ENCODE data around the gene ZBTB18. TPM values are rescaled to one million over a fixed set of nuclear protein-coding genes. Genes with fewer than 3 reads are reported as not detected.
A peak's percentile ranks its signal among the peaks of the same experiment; 100 is the strongest.
"Not testable (repeated sequence)": the region's sequence is repeated elsewhere in the genome, so short reads cannot be mapped to it uniquely, and the experiment has no call there.

The ZBTB18 gene
- polyA plus RNA-seq, 1 experiment = 12.7 TPM

- Histone ChIP-seq H3K9me3 (ENCODE audit: control insufficient read depth, insufficient read depth, low read length) (no peaks in the 10 kb centered on the region), H3K27ac (ENCODE audit: low read depth, low read length) (no peak overlapping the region), H3K4me3 (ENCODE audit: low read depth, low read length) (no peak overlapping the region), H3K27me3 (ENCODE audit: control insufficient read depth, insufficient read depth, low read length) (peaks cover 4% of the 10 kb centered on the region)
- POLR2A ChIA-PET = no interaction called here
- TF ChIP-seq CTCF (IDR thresholded peaks at IDR 0.05; ENCODE audit: low read depth, low read length) = no peak
- DNase-seq (ENCODE audit: low read depth, low spot score) = no peak
- CTCF ChIA-PET = no interaction called here
These were observed 38.0 kb upstream of the ZBTB18 start for GRCh38 chr1:244013100-244013499.

- H3K4me3 ChIP-seq (ENCODE audit: low read depth, low read length); POLR2A ChIA-PET; H3K9me3 ChIP-seq (ENCODE audit: control insufficient read depth, insufficient read depth, low read length); DNase-seq (ENCODE audit: low read depth, low spot score); H3K27ac ChIP-seq (ENCODE audit: low read depth, low read length); H3K27me3 ChIP-seq (ENCODE audit: control insufficient read depth, insufficient read depth, low read length): not testable (repeated sequence)
- CTCF ChIA-PET = interaction anchor here (0.8 kb wide), 1 partner anchor 26 kb away, joined by 3 read pairs; no protein-coding TSS in a partner anchor
These were observed 36.2 kb upstream of the ZBTB18 start for GRCh38 chr1:244014862-244015261.

- TF ChIP-seq CTCF (IDR thresholded peaks at IDR 0.05; ENCODE audit: low read depth, low read length) = no peak
- Histone ChIP-seq H3K4me3 (ENCODE audit: low read depth, low read length) (no peak overlapping the region), H3K9me3 (ENCODE audit: control insufficient read depth, insufficient read depth, low read length) (no peaks in the 10 kb centered on the region), H3K27me3 (ENCODE audit: control insufficient read depth, insufficient read depth, low read length) (peaks cover 4% of the 10 kb centered on the region), H3K27ac (ENCODE audit: low read depth, low read length) (no peak overlapping the region)
- CTCF ChIA-PET = no interaction called here
- no peak for DNase-seq (ENCODE audit: low read depth, low spot score)
- POLR2A ChIA-PET = no interaction called here
These were observed 31.0 kb upstream of the ZBTB18 start for GRCh38 chr1:244019982-244020485.

- Histone ChIP-seq H3K4me3 (ENCODE audit: low read depth, low read length) (no peak overlapping the region), H3K27me3 (ENCODE audit: control insufficient read depth, insufficient read depth, low read length) (peaks cover 9% of the 10 kb centered on the region), H3K27ac (ENCODE audit: low read depth, low read length) (no peak overlapping the region), H3K9me3 (ENCODE audit: control insufficient read depth, insufficient read depth, low read length) (no peaks in the 10 kb centered on the region)
- POLR2A ChIA-PET = no interaction called here
- CTCF ChIA-PET = no interaction called here
- DNase-seq (ENCODE audit: low read depth, low spot score) = no peak
- no peak for TF ChIP-seq CTCF (IDR thresholded peaks at IDR 0.05; ENCODE audit: low read depth, low read length)
These were observed 29.7 kb upstream of the ZBTB18 start for GRCh38 chr1:244021427-244021826.

GRCh38 chr1:244022311-244022710, 28.8 kb upstream of the ZBTB18 start:
- H3K27me3 ChIP-seq (ENCODE audit: control insufficient read depth, insufficient read depth, low read length) = peaks cover 11% of the 10 kb centered on the region
- H3K4me3 ChIP-seq (ENCODE audit: low read depth, low read length) = no peak overlapping the region
- DNase-seq (ENCODE audit: low read depth, low spot score) = peak; percentile 7
- no peak for TF ChIP-seq CTCF (IDR thresholded peaks at IDR 0.05; ENCODE audit: low read depth, low read length)
- ChIA-PET CTCF (no interaction called here), POLR2A (no interaction called here)
- no peaks in the 10 kb centered on the region for H3K9me3 ChIP-seq (ENCODE audit: control insufficient read depth, insufficient read depth, low read length)
- H3K27ac ChIP-seq (ENCODE audit: low read depth, low read length) = no peak overlapping the region

All from AG04450 (cell line).